Lower leg skin (tissue), 3 donors: ENCODE data around the gene ECE2.

Experiments
- CTCF ChIP-seq, 3 donors: fragments of 450-650 bp; IDR thresholded peaks; one replicate each; pipeline ENCODE4 v1.5.1; 2016; ENCODE audit warnings: antibody characterized with exemption in 3 of 3, mild to moderate bottlenecking in 3 of 3, moderate library complexity in 2 of 3
- POLR2A ChIP-seq, 2 donors: fragments of 450-650 bp; IDR thresholded peaks; one replicate each; pipeline ENCODE4 v1.6.1; 2016 to 2017; ENCODE audit warnings: antibody characterized with exemption in 2 of 2, mild to moderate bottlenecking in 1 of 2, moderate library complexity in 1 of 2

- TF ChIP-seq POLR2A (IDR thresholded peaks at IDR 0.05) (no peak), CTCF (IDR thresholded peaks at IDR 0.05) (no peak)
Observed at GRCh38 chr3:184338511-184338945, 62.7 kb downstream of the ECE2 start.
